Right ventricle myocardium superior (tissue), 1 donor: ENCODE data around the gene UBE2J2. TPM values are rescaled to one million over a fixed set of nuclear protein-coding genes. Genes with fewer than 3 reads are reported as not detected.
A peak's percentile ranks its signal among the peaks of the same experiment; 100 is the strongest.

Experiments
- ATAC-seq: fragments of 200-7000 bp; cut with Tn5 transposase; one replicate; pipeline ENCODE4 v1.9.1; 2020; ENCODE audit warnings: mild to moderate bottlenecking; ENCODE audit not compliant: poor library complexity
- DNase-seq: peaks from one replicate; pipeline ENCODE4 v3.0.0-alpha.2; 2020
- intact Hi-C: fragments of 100-400 bp; cut with DNase I; formaldehyde crosslinking; loops from one replicate; pipeline ENCODE4 v1.11.2; 2022
- microRNA-seq: library from miRNA; unstranded; fragments of <30 nt; microRNA quantifications from one replicate; pipeline ENCODE4 v1.2.0, GENCODE V29; 2020
- total RNA-seq: library from RNA; stranded (reverse); fragmentation: NEBNext Ultra II Directional; extraction: Animal tissue kit (Norgen Biotek cat#: 25700); gene quantifications from one replicate; pipeline ENCODE4 v1.2.1, GENCODE V29; 2021
- donor health status: DM: no; HTN: yes; CAD: no; lungs with severe emphysema.

The UBE2J2 gene
- total RNA-seq, 1 donor from 2014 or later: 34.7 TPM

GRCh38 chr1:1212780-1213344 lies 60.8 kb downstream of the UBE2J2 start:
- peak; percentile 42 for ATAC-seq
- intact Hi-C loops: no loop called here
- peak; percentile 77 for DNase-seq

GRCh38 chr1:1211541-1212441 lies 61.9 kb downstream of the UBE2J2 start:
- ATAC-seq: no peak
- intact Hi-C loops: no loop called here
- DNase-seq: peak; percentile 28

- DNase-seq (peak; percentile 39), ATAC-seq (no peak)
- intact Hi-C loops: no loop called here
These were observed 62.7 kb downstream of the UBE2J2 start for GRCh38 chr1:1210726-1211540.

- no peak for DNase-seq
- no peak for ATAC-seq
- intact Hi-C loops: no loop called here
These were observed 64.8 kb downstream of the UBE2J2 start for GRCh38 chr1:1208713-1209433.

- ATAC-seq (no peak), DNase-seq (no peak)
- intact Hi-C loops: no loop called here
These were observed 66.1 kb downstream of the UBE2J2 start for GRCh38 chr1:1207571-1207892.

GRCh38 chr1:1206966-1207531 lies 66.6 kb downstream of the UBE2J2 start:
- DNase-seq: peak; percentile 37
- no peak for ATAC-seq
- intact Hi-C loops: no loop called here

GRCh38 chr1:1206376-1206965 lies 67.2 kb downstream of the UBE2J2 start, which contains the start of gene TNFRSF18:
TSS of gene TNFRSF18 (minus strand) at chr1:1206592. CDS start at chr1:1206571, 21 bp downstream.
- ATAC-seq: peak; percentile 42
- DNase-seq: peak; percentile 41
- intact Hi-C loops: no loop called here

GRCh38 chr1:1205769-1206375 lies 67.8 kb downstream of the UBE2J2 start:
- no peak for ATAC-seq
- peak; percentile 42 for DNase-seq
- intact Hi-C loops: no loop called here

- no peak for ATAC-seq
- intact Hi-C loops: no loop called here
- peak; percentile 29 for DNase-seq
These were observed 68.5 kb downstream of the UBE2J2 start for GRCh38 chr1:1204998-1205768.

- intact Hi-C loops: no loop called here
- ATAC-seq: no peak
- no peak for DNase-seq
These were observed 69.2 kb downstream of the UBE2J2 start for GRCh38 chr1:1204425-1204920.

Small RNA genes within 50 kb of the gene (microRNA-seq; reads per million reads assigned to microRNA genes)
- gene MIR6726: 1.6 reads per million
- gene MIR6727: not detected

Other genes starting within 250 kb of the UBE2J2 start
- not detected for gene RNF223, start 199.5 kb downstream of the UBE2J2 start, total RNA-seq
- 2.4 TPM for gene C1orf159, start 157.8 kb downstream of the UBE2J2 start, total RNA-seq
- gene TTLL10, start 100.0 kb downstream of the UBE2J2 start, total RNA-seq: 0.22 TPM
- 0.32 TPM for gene TNFRSF18, start 67.3 kb downstream of the UBE2J2 start, total RNA-seq
- 2.1 TPM for gene TNFRSF4, start 59.7 kb downstream of the UBE2J2 start, total RNA-seq
- gene SDF4, start 41.9 kb downstream of the UBE2J2 start, total RNA-seq: 110 TPM
- 8.6 TPM for gene B3GALT6, start 41.6 kb downstream of the UBE2J2 start, total RNA-seq
- gene C1QTNF12, start 27.1 kb downstream of the UBE2J2 start, total RNA-seq: 0.51 TPM
- 2.6 TPM for gene SCNN1D, start 6.6 kb upstream of the UBE2J2 start, total RNA-seq
- 56.3 TPM for gene ACAP3, start 34.1 kb upstream of the UBE2J2 start, total RNA-seq
- 10.6 TPM for gene PUSL1, start 34.7 kb upstream of the UBE2J2 start, total RNA-seq
- 70.9 TPM for gene INTS11, start 50.8 kb upstream of the UBE2J2 start, total RNA-seq
- gene CPTP, start 50.9 kb upstream of the UBE2J2 start, total RNA-seq: 113 TPM
- 0.40 TPM for gene TAS1R3, start 57.4 kb upstream of the UBE2J2 start, total RNA-seq
- 126 TPM for gene DVL1, start 75.6 kb upstream of the UBE2J2 start, total RNA-seq
- gene MXRA8, start 84.7 kb upstream of the UBE2J2 start, total RNA-seq: 21.7 TPM
- 271 TPM for gene AURKAIP1, start 101.4 kb upstream of the UBE2J2 start, total RNA-seq
- 45.7 TPM for gene CCNL2, start 125.5 kb upstream of the UBE2J2 start, total RNA-seq
- gene MRPL20, start 133.4 kb upstream of the UBE2J2 start, total RNA-seq: 144 TPM
- 1.8 TPM for gene ANKRD65, start 147.4 kb upstream of the UBE2J2 start, total RNA-seq
- gene VWA1, start 161.8 kb upstream of the UBE2J2 start, total RNA-seq: 17.1 TPM
- 0.94 TPM for gene ATAD3C, start 175.8 kb upstream of the UBE2J2 start, total RNA-seq
- 7.9 TPM for gene ATAD3B, start 197.9 kb upstream of the UBE2J2 start, total RNA-seq
- 18.5 TPM for gene ATAD3A, start 238.3 kb upstream of the UBE2J2 start, total RNA-seq